Measurements from ENCODE around the gene ZBTB7B. TPM values are rescaled to one million over a fixed set of nuclear protein-coding genes. Genes with fewer than 3 reads are reported as not detected.

The ZBTB7B gene
- total RNA-seq, 4 donors from 2014 or later, result 45.5 to 63.4 (median 49.5) TPM

- no peak overlapping the region for H3K4me3 ChIP-seq
- H3K9me3 ChIP-seq, result no peaks in the 10 kb centered on the region
- no peak for ATAC-seq
- WGBS, 2 donors (ENCODE audit: low coverage in 1 of 2), result 87 to 91% methylated on average over 3 to 6 of the region's 16 CpGs
- peaks cover 9 to 90% (median 46%) of the 10 kb centered on the region in 3 donors for H3K4me1 ChIP-seq
- H3K36me3 ChIP-seq, result peaks cover 0 to 33% of the 10 kb centered on the region in 2 donors
- H3K27me3 ChIP-seq, result no peaks in the 10 kb centered on the region
- TF ChIP-seq, protein P1, sequence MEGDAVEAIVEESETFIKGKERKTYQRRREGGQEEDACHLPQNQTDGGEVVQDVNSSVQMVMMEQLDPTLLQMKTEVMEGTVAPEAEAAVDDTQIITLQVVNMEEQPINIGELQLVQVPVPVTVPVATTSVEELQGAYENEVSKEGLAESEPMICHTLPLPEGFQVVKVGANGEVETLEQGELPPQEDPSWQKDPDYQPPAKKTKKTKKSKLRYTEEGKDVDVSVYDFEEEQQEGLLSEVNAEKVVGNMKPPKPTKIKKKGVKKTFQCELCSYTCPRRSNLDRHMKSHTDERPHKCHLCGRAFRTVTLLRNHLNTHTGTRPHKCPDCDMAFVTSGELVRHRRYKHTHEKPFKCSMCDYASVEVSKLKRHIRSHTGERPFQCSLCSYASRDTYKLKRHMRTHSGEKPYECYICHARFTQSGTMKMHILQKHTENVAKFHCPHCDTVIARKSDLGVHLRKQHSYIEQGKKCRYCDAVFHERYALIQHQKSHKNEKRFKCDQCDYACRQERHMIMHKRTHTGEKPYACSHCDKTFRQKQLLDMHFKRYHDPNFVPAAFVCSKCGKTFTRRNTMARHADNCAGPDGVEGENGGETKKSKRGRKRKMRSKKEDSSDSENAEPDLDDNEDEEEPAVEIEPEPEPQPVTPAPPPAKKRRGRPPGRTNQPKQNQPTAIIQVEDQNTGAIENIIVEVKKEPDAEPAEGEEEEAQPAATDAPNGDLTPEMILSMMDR (IDR thresholded peaks at IDR 0.05), result no peak
- TF ChIP-seq POLR2AphosphoS5 (IDR thresholded peaks at IDR 0.05) (no peak), EP300 (IDR thresholded peaks at IDR 0.05) (no peak), POLR2A (IDR thresholded peaks at IDR 0.05) (no peak)
- H3K27ac ChIP-seq, result peak overlapping the region in 3 of 4 donors; percentile 30 to 98 (median 87)
Observed at GRCh38 chr1:154958681-154959425, 43.7 kb upstream of the ZBTB7B start.

DNA sequence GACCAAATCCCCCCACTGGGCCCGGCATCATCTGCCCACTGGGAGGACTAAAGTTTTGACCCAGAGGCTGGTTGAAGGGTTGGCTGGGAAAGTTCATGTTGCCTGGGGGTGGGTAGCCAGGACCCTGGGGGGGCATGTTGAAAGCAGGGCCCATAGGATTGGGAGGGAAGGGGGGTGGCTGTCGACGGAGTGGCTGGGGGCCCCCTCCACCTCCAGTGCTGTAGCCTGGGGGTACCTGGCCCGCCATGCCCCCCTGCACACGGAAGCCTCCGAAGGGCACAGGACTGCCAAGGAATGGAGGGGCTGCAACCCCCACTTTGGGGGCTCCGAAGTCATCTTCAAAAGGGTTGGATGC, 43.2 kb upstream of the ZBTB7B start:
- Histone ChIP-seq H3K36me3 (peaks cover 0 to 39% of the 10 kb centered on the region in 2 donors), H3K27ac (peak overlapping the region in 3 of 4 donors; percentile 30 to 98 (median 87)), H3K4me1 (peaks cover 7 to 87% (median 41%) of the 10 kb centered on the region in 3 donors), H3K27me3 (no peaks in the 10 kb centered on the region), H3K4me3 (no peak overlapping the region), H3K9me3 (no peaks in the 10 kb centered on the region)
- no peak for ATAC-seq
- TF ChIP-seq POLR2A (IDR thresholded peaks at IDR 0.05), result no peak
- TF ChIP-seq EP300 (IDR thresholded peaks at IDR 0.05), result no peak
- TF ChIP-seq, protein P1 (IDR thresholded peaks at IDR 0.05), result no peak
- no peak for TF ChIP-seq POLR2AphosphoS5 (IDR thresholded peaks at IDR 0.05)
- no CpG with 5 or more reads among the region's 7 CpGs for WGBS, 2 donors (ENCODE audit: low coverage in 1 of 2)

DNA sequence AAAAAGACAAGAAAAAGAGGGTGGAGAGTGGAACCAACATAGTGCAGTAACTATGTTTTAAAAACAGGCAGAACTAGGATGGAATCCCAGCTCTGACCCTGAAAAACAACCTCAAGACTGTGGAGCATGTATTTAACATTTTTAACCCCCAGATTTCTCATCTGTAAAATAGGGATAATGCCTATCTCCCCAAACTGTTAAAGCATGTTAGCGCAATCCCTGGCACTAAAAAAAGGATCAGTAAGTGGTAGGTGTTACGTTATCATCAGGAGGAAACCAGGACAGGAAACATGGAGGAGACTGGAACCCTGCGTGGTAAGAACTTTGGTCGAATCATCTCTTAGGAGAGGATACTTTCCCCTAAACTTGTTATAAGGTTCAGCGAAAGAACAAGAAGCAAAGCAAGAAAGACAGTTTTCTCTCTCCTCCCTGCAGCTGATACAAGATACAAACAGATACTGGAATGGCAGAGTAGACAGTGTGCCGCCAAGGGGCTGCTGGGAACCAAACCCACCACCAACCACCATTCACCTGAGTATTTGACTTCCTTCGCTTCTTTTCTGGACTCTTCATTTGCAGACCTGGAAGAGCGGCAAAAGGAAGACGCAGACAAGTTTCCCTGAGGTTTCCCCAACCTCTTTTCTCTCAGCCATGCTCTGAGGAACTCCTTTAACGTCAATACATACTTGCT, 42.0 kb upstream of the ZBTB7B start:
- no peaks in the 10 kb centered on the region for H3K27me3 ChIP-seq
- peak overlapping the region; percentile 83 to 99 (median 94) for H3K27ac ChIP-seq
- TF ChIP-seq EP300 (IDR thresholded peaks at IDR 0.05), result no peak
- TF ChIP-seq POLR2A (IDR thresholded peaks at IDR 0.05), result no peak
- TF ChIP-seq, protein P1 (IDR thresholded peaks at IDR 0.05), result no peak
- TF ChIP-seq POLR2AphosphoS5 (IDR thresholded peaks at IDR 0.05), result no peak
- peak overlapping the region; percentile 82 to 92 for H3K4me3 ChIP-seq
- peaks cover 3 to 75% (median 30%) of the 10 kb centered on the region in 3 donors for H3K4me1 ChIP-seq
- H3K36me3 ChIP-seq, result peaks cover 0 to 51% of the 10 kb centered on the region in 2 donors
- no peaks in the 10 kb centered on the region for H3K9me3 ChIP-seq
- no peak for ATAC-seq
- WGBS, 2 donors (ENCODE audit: low coverage in 1 of 2), result 38% methylated on average over 10 of the region's 10 CpGs

GRCh38 chr1:154961207-154962155, 41.1 kb upstream of the ZBTB7B start, which contains the start of gene PYGO2:
Gene PYGO2, minus strand, starts transcription at chr1:154961782. Its CDS starts 206 bp downstream, at chr1:154961576.
- Histone ChIP-seq H3K9me3 (no peaks in the 10 kb centered on the region), H3K4me3 (peak within 1 kb of the TSS; percentile 82 to 92), H3K27me3 (no peaks in the 10 kb centered on the region)

More at GRCh38 chr1:154961207-154962155, 41.1 kb upstream of the ZBTB7B start, which contains the start of gene PYGO2:
- Histone ChIP-seq H3K4me1 (peaks cover 3 to 69% (median 28%) of the 10 kb centered on the region in 3 donors), H3K27ac (peak within 1 kb of the TSS; percentile 83 to 99 (median 94)), H3K36me3 (peaks cover 0 to 59% of the 10 kb centered on the region in 2 donors)
- ATAC-seq, result peak; percentile 88
- TF ChIP-seq POLR2A (IDR thresholded peaks at IDR 0.05), result peak; percentile 75 to 87
- no peak for TF ChIP-seq EP300 (IDR thresholded peaks at IDR 0.05)
- peak; percentile 88 for TF ChIP-seq POLR2AphosphoS5 (IDR thresholded peaks at IDR 0.05)
- TF ChIP-seq, protein P1 (IDR thresholded peaks at IDR 0.05), result peak in 3 of 4 experiments; percentile 76 to 83 (median 82)
- 0 to 8% methylated on average over 2 to 4 of the region's 93 CpGs for WGBS, 2 donors (ENCODE audit: low coverage in 1 of 2)
